ENCODE measurements around the gene KIT. TPM values are rescaled to one million over a fixed set of nuclear protein-coding genes. Genes with fewer than 3 reads are reported as not detected.

Gene KIT
- total and polyA plus RNA-seq, 2 of the 4 experiments (the other 2 are of a cell fraction), result 3.3 to 5.9 TPM

DNA sequence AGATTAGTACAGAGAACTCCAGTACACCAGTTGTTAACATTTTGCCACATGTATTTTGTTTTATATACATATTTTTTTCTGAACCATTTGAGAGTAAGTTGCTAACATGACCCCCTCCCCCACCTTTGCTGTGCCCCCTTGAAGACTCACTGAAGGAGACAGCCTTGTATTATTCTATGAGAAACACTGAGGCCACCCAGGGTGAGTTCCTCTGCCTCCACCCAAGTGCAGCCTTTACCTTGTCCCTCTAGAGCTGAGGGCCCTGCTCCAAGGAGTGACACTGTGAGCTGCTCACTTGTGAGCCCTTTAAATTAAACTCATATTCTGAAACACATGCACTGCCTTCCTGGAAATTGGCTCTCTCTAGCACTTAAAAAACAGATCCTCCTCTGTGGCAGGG is 21.1 kb downstream of the KIT start:
- dilution Hi-C loops (cut with HindIII; ENCODE audit: low sequenced_read_pairs, unreplicated experiment), result no loop called here

More for the DNA sequence above, 21.1 kb downstream of the KIT start:
- Histone ChIP-seq H3K27me3 (ENCODE audit: control insufficient read depth, insufficient read depth, low read length) (no peaks in the 10 kb centered on the region), H3K9me1 (ENCODE audit: insufficient read depth, low read length) (no peaks in the 10 kb centered on the region), H3K9me3 (ENCODE audit: control insufficient read depth, insufficient read depth, low read length) (no peaks in the 10 kb centered on the region), H3K4me2 (ENCODE audit: low read depth, low read length) (no peak overlapping the region), H4K20me1 (ENCODE audit: insufficient read depth, low read length) (no peaks in the 10 kb centered on the region), H3K36me3 (ENCODE audit: control insufficient read depth, insufficient read depth, low read length) (no peaks in the 10 kb centered on the region), H4K5ac (ENCODE audit: low read depth, low read length) (no peak overlapping the region), H2BK15ac (ENCODE audit: low read depth, low read length) (no peak overlapping the region), H2AK5ac (ENCODE audit: low read depth, low read length) (no peak overlapping the region), H3K14ac (replicated peaks; ENCODE audit: low read depth, low read length) (no peak overlapping the region), H3K4me3 (ENCODE audit: insufficient read depth, low read depth, low read length) (no peak overlapping the region), H3K9ac (ENCODE audit: low read depth, low read length) (no peak overlapping the region), H2BK120ac (ENCODE audit: low read depth, low read length) (no peak overlapping the region), H3K27ac (ENCODE audit: insufficient read depth, low read length) (no peak overlapping the region), H3K79me1 (ENCODE audit: low read depth in 1 of 2, low read length in 2 of 2) (peaks cover 0 to 3% of the 10 kb centered on the region in 2 experiments; a peak in 1 of 4 replicates), H3K4ac (ENCODE audit: low read depth, low read length) (no peak overlapping the region), H2AFZ (replicated peaks; ENCODE audit: low read length, poor library complexity) (no peak overlapping the region), H2BK20ac (ENCODE audit: low read depth, low read length) (no peak overlapping the region), H2BK5ac (ENCODE audit: low read depth, low read length, poor library complexity, severe bottlenecking) (no peak overlapping the region), H3K18ac (ENCODE audit: low read depth, low read length) (no peak overlapping the region; the same call in 1 of the 2 replicates), H3K4me1 (ENCODE audit: control insufficient read depth, insufficient read depth, low read length) (no peaks in the 10 kb centered on the region), H4K8ac (ENCODE audit: low read depth in 2 of 2, low read length in 2 of 2) (no peak overlapping the region), H2AK9ac (replicated peaks; ENCODE audit: low read depth, low read length, poor library complexity) (no peak overlapping the region), H3K23ac (ENCODE audit: low read depth, low read length) (no peak overlapping the region), H3K56ac (ENCODE audit: extremely low read depth, insufficient read depth, low read length) (no peak overlapping the region), H4K91ac (ENCODE audit: insufficient read depth, low read depth, low read length) (no peak overlapping the region)
- DNase-seq (no peak), ATAC-seq (ENCODE audit: low read depth) (no peak)
- TF ChIP-seq MAZ (IDR thresholded peaks at IDR 0.05; ENCODE audit: borderline replicate concordance, low read depth, low read length), result no peak
- TF ChIP-seq FOS (IDR thresholded peaks at IDR 0.05; ENCODE audit: low read depth, low read length), result no peak
- TF ChIP-seq, protein P1, sequence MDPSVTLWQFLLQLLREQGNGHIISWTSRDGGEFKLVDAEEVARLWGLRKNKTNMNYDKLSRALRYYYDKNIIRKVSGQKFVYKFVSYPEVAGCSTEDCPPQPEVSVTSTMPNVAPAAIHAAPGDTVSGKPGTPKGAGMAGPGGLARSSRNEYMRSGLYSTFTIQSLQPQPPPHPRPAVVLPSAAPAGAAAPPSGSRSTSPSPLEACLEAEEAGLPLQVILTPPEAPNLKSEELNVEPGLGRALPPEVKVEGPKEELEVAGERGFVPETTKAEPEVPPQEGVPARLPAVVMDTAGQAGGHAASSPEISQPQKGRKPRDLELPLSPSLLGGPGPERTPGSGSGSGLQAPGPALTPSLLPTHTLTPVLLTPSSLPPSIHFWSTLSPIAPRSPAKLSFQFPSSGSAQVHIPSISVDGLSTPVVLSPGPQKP (IDR thresholded peaks at IDR 0.05; ENCODE audit: borderline replicate concordance, low read depth, low read length), result no peak
- no peak for TF ChIP-seq SMC3 (IDR thresholded peaks at IDR 0.05; ENCODE audit: low read depth, low read length)
- POLR2A ChIA-PET (ENCODE audit: unreplicated experiment), result no interaction called here
- CTCF ChIA-PET, result interaction anchor here (1.1 kb wide), 1 partner anchor 10 kb away, joined by 3 read pairs; no protein-coding TSS in a partner anchor
- in situ Hi-C loops (cut with MboI; ENCODE audit: low sequenced_read_pairs), result no loop called here
- intact Hi-C loops (cut with micrococcal nuclease), result no loop called here
- no TSS peak for BruUV-seq (replicated peaks)

All from IMR-90 (cell line).